Measurements from ENCODE around the gene CDC20B.
"Not testable (repeated sequence)": the region's sequence is repeated elsewhere in the genome, so short reads cannot be mapped to it uniquely, and the experiment has no call there.

The CDC20B gene

GRCh38 chr5:55101556-55102276, 71.3 kb downstream of the CDC20B start:
- no peak for DNase-seq

- not testable (repeated sequence) for DNase-seq
Measured at GRCh38 chr5:55101148-55101547, 71.8 kb downstream of the CDC20B start.

DNA sequence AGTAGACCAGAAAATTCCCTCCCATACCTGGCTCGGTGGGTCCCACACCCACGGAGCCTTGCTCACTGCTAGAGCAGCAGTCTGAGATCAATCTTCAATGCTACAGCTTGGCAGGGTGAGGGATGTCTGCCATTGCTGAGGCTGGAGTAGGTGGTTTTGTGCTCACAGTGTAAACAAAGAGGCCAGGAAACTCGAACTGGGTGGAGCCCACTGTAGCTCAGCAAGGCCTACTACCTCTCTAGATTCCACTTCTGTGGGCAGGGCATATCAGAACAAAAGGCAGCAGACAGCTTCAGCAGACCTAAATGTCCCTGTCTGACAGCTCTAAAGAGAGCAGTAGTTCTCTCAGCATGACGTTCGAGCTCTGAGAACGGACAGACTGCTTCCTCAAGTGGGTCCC, 76.1 kb downstream of the CDC20B start:
- no peak for DNase-seq

DNA sequence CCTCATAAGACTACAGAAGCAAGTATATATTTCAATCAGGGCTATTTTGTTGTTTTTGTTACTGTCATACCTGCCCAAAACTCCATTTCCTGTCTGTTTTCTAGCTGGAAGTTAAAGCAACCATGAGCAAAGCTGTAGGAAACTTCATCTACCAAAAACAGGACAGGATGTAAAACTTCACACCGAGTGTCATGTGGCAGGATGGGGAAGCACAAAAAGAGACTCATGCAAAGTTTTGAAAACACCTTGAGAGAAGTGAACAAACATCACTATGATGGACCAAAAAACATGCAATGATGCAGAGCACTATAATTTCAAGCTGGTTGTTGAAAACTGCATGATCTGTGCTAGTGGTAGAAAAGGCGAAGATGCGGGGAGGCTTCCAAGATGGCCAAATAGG, 76.8 kb downstream of the CDC20B start:
- DNase-seq = no peak

GRCh38 chr5:55091011-55091410, 82.0 kb downstream of the CDC20B start:
- DNase-seq = not testable (repeated sequence)

DNA sequence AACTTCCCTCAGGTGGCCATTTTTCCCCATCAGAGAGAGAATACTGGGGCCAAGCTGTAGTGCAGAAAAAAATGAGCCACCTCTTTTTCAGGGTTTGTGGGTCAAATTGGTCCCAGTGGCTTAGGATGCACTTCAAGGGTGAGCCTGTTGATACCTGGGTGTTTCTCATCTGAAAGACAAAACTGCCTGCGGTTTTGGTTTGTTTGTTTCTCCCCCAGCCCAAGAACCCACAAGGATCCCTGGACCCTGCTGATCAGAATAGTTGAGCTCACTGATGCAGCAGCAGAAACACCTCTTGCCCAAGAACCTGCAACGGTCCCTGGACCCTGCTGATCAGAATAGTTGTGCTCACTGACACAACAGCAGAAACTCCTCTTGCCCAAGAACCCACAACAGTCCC, 83.7 kb downstream of the CDC20B start:
- DNase-seq = not testable (repeated sequence)

DNA sequence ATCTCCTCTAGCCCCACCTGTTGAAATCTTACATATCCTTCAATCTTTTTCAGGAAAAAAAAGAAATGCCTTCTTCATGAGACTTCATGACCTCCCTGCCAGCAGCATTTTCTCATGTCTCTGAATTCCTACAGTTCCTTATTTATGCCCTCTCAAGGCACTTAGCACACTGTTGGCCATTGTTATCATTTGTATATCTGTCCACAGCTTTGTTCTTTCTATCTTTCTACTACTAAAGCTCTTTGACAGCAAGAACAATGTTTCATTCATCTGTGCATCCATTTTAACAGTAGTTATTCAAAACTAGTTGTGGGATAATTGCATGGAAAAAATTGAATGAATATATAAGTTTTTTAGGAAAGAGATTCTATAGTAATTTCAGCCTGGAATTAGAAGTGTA, 91.4 kb downstream of the CDC20B start:
- no peak for DNase-seq

DNA sequence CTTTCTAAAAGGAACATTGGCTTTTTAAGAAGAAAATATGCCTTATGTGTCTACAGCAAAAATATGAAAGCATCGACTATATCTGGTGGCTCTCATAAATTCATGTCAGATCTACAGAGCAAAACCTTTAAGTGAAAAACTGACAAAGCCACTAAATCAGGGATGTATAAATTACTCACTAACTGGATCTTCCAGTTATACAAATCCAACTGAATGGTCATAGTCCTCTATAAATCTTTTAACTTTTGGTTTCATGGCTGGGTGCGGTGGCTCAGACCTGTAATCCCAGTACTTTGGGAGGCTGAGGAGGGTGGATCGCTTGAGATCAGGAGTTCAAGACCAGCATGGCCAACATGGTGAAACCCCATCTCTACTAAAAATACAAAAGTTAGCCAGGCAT, 99.8 kb downstream of the CDC20B start:
- no peak for DNase-seq

GRCh38 chr5:55072666-55073065, 100.3 kb downstream of the CDC20B start:
- DNase-seq = no peak

DNA sequence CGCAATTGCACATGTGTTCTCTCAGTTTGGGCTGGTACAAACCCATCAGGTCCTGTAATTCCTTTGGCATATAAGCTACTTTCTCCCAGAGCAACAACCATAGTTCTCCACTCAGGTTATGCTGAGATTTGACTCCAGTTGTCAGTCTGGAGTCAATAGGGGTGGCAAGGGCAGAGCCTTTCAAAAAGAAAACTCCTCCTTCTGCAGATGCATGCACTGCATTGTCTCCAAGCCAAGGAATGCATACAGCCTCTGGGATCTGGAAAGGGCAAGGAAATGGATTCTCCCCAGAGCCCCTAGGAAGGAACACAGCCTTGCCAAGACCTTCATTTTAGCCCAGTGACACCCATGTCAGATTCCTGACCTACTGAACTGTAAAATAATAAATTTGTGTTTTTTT, 101.6 kb downstream of the CDC20B start:
- no peak for DNase-seq

DNA sequence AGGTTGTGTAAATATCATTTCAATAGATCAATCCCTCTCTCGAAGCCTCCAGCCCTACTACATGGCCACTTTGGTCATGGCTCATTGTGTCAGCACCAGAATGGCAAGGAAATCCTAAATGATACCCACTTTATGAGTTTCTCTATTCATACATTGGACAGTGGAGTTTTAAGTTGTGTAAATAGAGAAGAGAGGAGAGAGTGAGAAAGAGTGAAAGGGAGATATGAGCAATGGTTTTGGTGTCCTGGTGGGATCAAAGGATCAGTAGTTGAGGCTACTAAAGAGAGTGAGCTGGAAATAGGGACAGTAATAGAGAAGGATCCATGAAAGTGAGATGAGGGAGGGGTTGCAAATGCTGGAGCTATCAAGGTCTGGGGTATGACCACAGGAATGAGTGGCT, 102.0 kb downstream of the CDC20B start:
- DNase-seq = no peak

DNA sequence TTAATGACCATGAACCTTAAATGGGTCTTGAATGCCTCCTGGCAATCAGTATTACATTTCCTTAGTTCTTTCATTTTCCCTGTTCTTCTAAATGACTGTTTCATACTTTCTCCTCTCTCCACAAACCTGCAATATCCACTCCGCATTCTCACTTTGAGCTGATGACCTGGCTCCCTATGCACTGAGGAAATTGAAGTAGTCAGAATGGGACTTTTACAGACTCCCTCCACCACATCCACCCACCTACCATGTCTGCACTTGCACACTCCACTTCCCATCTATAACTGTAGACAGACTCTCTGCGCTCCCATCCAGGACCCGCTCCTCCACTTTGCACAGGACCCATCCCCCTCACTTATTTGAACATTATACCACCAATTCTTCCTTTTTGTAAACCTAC, 106.7 kb downstream of the CDC20B start:
- no peak for DNase-seq

DNA sequence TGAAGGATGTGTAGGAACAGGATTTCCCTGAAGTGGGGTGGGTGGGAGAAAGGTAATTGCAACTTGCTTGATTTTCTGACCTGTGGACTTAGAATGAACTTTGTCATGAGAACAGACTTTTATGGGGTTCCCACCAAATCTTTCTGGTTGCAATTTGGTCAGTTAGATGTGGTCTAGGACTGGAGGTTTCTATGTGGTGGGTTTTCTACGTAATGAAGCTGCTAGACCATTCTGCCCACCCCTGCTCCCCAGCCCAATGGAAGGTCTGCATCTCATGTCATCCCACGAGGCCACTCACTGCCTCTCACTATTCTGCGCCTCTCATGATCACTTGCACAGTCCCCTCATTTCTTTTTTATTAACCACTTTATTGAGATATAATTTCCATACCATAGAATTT, 108.5 kb downstream of the CDC20B start:
- DNase-seq = no peak

DNA sequence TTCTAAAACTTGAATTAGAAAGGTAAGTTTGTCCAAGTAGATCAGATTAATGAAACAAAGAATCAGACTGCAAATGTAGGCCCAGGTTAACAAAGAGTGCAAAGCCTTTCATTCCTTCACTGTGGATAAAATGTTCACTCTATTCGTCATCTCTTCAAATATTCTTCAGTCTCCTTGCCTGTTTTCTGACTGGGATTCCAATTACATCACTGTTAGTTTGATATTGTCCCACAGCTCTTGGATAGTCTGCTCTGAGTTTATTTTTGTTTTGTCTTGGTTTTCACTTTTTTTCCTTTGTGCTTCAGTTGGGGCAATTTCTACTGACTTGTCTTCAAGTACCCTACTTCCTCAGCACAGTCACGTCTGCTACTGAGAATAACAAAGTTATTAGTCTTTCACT, 109.1 kb downstream of the CDC20B start:
- DNase-seq = no peak

- no peak for DNase-seq
Measured at GRCh38 chr5:55063220-55063863, 109.6 kb downstream of the CDC20B start.
